H9 (cell line): ENCODE measurements around the gene AGT. TPM values are rescaled to one million over a fixed set of nuclear protein-coding genes. Genes with fewer than 3 reads are reported as not detected.

Source experiments
- DNase-seq: peaks from one replicate; pipeline ENCODE4 v3.0.0-alpha.2; 2017
- H2AFZ ChIP-seq: one replicate; pipeline ENCODE4 v1.6.1; 2013; ENCODE audit warnings: mild to moderate bottlenecking, low read length, control low read depth, moderate library complexity
- H2AK5ac ChIP-seq: 2 replicates; pipeline ENCODE4 v1.6.1; 2013; ENCODE audit warnings: low read length, control low read depth, mixed read lengths; ENCODE audit not compliant: insufficient read length
- H2BK120ac ChIP-seq: one replicate; pipeline ENCODE4 v1.6.1; 2013; ENCODE audit warnings: low read depth, mild to moderate bottlenecking, low read length, control low read depth, inconsistent platforms; ENCODE audit not compliant: poor library complexity, severe bottlenecking
- H2BK12ac ChIP-seq: 2 replicates; pipeline ENCODE4 v1.6.1; 2013; ENCODE audit warnings: low read length, control low read depth, mixed read lengths, low read depth; ENCODE audit not compliant: insufficient read length
- H2BK15ac ChIP-seq: 2 replicates; pipeline ENCODE4 v1.6.1; 2013; ENCODE audit warnings: low read depth, low read length, control low read depth
- H2BK20ac ChIP-seq: one replicate; pipeline ENCODE4 v1.6.1; 2013; ENCODE audit warnings: low read depth, mild to moderate bottlenecking, low read length, control low read depth, inconsistent platforms; ENCODE audit not compliant: poor library complexity, severe bottlenecking
- H2BK5ac ChIP-seq: 2 replicates; pipeline ENCODE4 v1.6.1; 2013; ENCODE audit warnings: low read length, control low read depth, mixed read lengths; ENCODE audit not compliant: insufficient read length
- H3K14ac ChIP-seq: 2 replicates; pipeline ENCODE4 v1.6.1; 2013; ENCODE audit warnings: low read length, control low read depth; ENCODE audit not compliant: insufficient read depth
- H3K18ac ChIP-seq: 2 replicates; pipeline ENCODE4 v1.6.1; 2013; ENCODE audit warnings: low read depth, mild to moderate bottlenecking, mixed read lengths, low read length, control low read depth; ENCODE audit not compliant: insufficient read length
- H3K23ac ChIP-seq: 2 replicates; pipeline ENCODE4 v1.6.1; 2013; ENCODE audit warnings: low read length, control low read depth, mixed read lengths, low read depth; ENCODE audit not compliant: insufficient read length
- H3K23me2 ChIP-seq: 2 replicates; pipeline ENCODE4 v1.6.1; 2013; ENCODE audit warnings: low read depth, mild to moderate bottlenecking, mixed read lengths, low read length, control low read depth; ENCODE audit not compliant: insufficient read length, poor library complexity, severe bottlenecking
- H3K27ac ChIP-seq: 2 replicates; pipeline ENCODE4 v1.5.1; 2013; ENCODE audit warnings: low read length, control low read depth, mixed read lengths, low read depth; ENCODE audit not compliant: insufficient read length
- H3K27me3 ChIP-seq: 2 replicates; pipeline ENCODE4 v1.6.1; 2013; ENCODE audit warnings: low read length, control low read depth, inconsistent platforms; ENCODE audit not compliant: insufficient read depth
- H3K4ac ChIP-seq: 2 replicates; pipeline ENCODE4 v1.6.1; 2013; ENCODE audit warnings: low read depth, mild to moderate bottlenecking, control low read depth, inconsistent platforms, low read length, moderate library complexity
- H3K4me1 ChIP-seq: 2 replicates; pipeline ENCODE4 v1.6.1; 2013; ENCODE audit warnings: low read length, control low read depth, inconsistent platforms; ENCODE audit not compliant: insufficient read depth
- H3K4me2 ChIP-seq: 2 replicates; pipeline ENCODE4 v1.6.1; 2013; ENCODE audit warnings: low read length, control low read depth, mixed read lengths; ENCODE audit not compliant: insufficient read length, insufficient read depth
- H3K56ac ChIP-seq: 2 replicates; pipeline ENCODE4 v1.6.1; 2013; ENCODE audit warnings: low read depth, mild to moderate bottlenecking, mixed read lengths, low read length, control low read depth; ENCODE audit not compliant: insufficient read length
- H3K79me1 ChIP-seq: 2 replicates; pipeline ENCODE4 v1.6.1; 2013; ENCODE audit warnings: low read depth, mild to moderate bottlenecking, moderate library complexity, low read length, control low read depth, inconsistent platforms; ENCODE audit not compliant: insufficient read depth, poor library complexity, severe bottlenecking
- H3K79me2 ChIP-seq: 2 replicates; pipeline ENCODE4 v1.6.1; 2013; ENCODE audit warnings: low read length, control low read depth, inconsistent platforms; ENCODE audit not compliant: insufficient read depth
- H3K9ac ChIP-seq: 2 replicates; pipeline ENCODE4 v1.6.1; 2013; ENCODE audit warnings: low read length, control low read depth, mixed read lengths; ENCODE audit not compliant: insufficient read length; ENCODE audit errors: extremely low read depth
- H3K9me3 ChIP-seq: one replicate; pipeline ENCODE4 v1.6.1; 2013; ENCODE audit warnings: low read depth, low read length, inconsistent platforms; ENCODE audit not compliant: control insufficient read depth
- H3T11ph ChIP-seq: one replicate; pipeline ENCODE4 v1.6.1; 2013; ENCODE audit warnings: mild to moderate bottlenecking, low read length, control low read depth, inconsistent platforms
- H4K20me1 ChIP-seq: one replicate; pipeline ENCODE4 v1.6.1; 2013; ENCODE audit not compliant: control insufficient read depth, insufficient read length, insufficient read depth
- H4K5ac ChIP-seq: 2 replicates; pipeline ENCODE4 v1.6.1; 2013; ENCODE audit warnings: low read depth, mild to moderate bottlenecking, mixed read lengths, low read length, control low read depth; ENCODE audit not compliant: insufficient read length
- H4K8ac ChIP-seq: replicated peaks from 2 replicates; pipeline ENCODE4 v1.6.1; 2013; ENCODE audit warnings: low read length, control low read depth, mixed read lengths, low read depth; ENCODE audit not compliant: insufficient read length
- H4K91ac ChIP-seq: 2 replicates; pipeline ENCODE4 v1.6.1; 2013; ENCODE audit warnings: low read depth, mild to moderate bottlenecking, moderate library complexity, mixed read lengths, low read length, control low read depth; ENCODE audit not compliant: insufficient read length
- H3K27ac Mint-ChIP-seq, 3 experiments: 2 replicates in 2 of 3; 3 replicates in 1 of 3; pipeline ENCODE4 v1.8.0; 2020 to 2021; ENCODE audit warnings: mixed read lengths in 3 of 3, mild to moderate bottlenecking in 1 of 3, moderate library complexity in 1 of 3
- H3K27me3 Mint-ChIP-seq: 2 replicates; pipeline ENCODE4 v1.8.0; 2021; ENCODE audit warnings: low read depth, mild to moderate bottlenecking, moderate library complexity, mixed read lengths
- H3K36me3 Mint-ChIP-seq, 3 experiments: 2 replicates in 2 of 3; 3 replicates in 1 of 3; pipeline ENCODE4 v1.8.0; 2020 to 2021; ENCODE audit warnings: low read depth in 3 of 3, mixed read lengths in 3 of 3; ENCODE audit not compliant: insufficient read depth in 1 of 3
- H3K4me1 Mint-ChIP-seq, 2 experiments: 2 replicates each; pipeline ENCODE4 v1.8.0; 2020; ENCODE audit warnings: mixed read lengths in 2 of 2
- H3K4me3 Mint-ChIP-seq, 2 experiments: 2 replicates in 1 of 2; 3 replicates in 1 of 2; pipeline ENCODE4 v1.8.0; 2020 to 2021; ENCODE audit warnings: mild to moderate bottlenecking in 2 of 2, mixed read lengths in 2 of 2, moderate library complexity in 1 of 2
- H3K9me3 Mint-ChIP-seq, 2 experiments: 2 replicates in 1 of 2; 3 replicates in 1 of 2; pipeline ENCODE4 v1.8.0; 2020; ENCODE audit warnings: mild to moderate bottlenecking in 2 of 2, mixed read lengths in 2 of 2, moderate library complexity in 1 of 2
- WGBS: extraction: QIAGEN DNeasy Blood & Tissue Kit; methylation state at CpG from one replicate; pipeline ENCODE4 v1.1.7; 2013; ENCODE audit warnings: missing lambda C conversion rate, low lambda C conversion rate, mixed read lengths; ENCODE audit not compliant: insufficient read length; ENCODE audit errors: extremely low coverage; 5-methylcytosine and 5-hydroxymethylcytosine counted together
- total RNA-seq: library from RNA; stranded (reverse); gene quantifications from 2 replicates; pipeline ENCODE4 v1.2.1, GENCODE V29; 2021
- TF ChIP-seq, protein P1 (sequence below): fragments of 200-600 bp; sonication (generic); conservative IDR thresholded peaks from 3 replicates; pipeline ENCODE4 v1.8.0; 2021; ENCODE audit warnings: antibody characterized with exemption, mild to moderate bottlenecking

Gene AGT
- total RNA-seq, 1 experiment from 2014 or later = not detected

DNA sequence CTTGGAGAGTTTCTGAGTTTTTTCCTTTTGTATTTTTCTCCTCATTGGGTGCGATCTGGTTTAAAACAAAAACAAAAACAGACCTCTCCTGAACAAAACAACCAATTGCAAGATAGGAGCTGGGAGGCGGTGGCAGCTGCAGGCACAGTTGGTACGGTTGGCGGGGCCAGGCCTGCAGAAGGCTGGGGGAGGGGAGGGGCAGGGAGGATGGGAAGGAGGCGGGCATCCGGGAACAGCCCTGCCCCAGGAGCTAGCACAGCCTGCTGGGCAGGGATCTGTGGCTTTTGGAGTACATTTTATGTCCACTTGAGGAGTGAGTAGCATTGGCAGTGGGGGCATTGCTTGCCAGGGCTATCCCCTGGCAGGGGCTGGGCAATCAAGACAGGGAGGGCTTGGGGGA lies 38.5 kb upstream of the AGT start:
- no peak overlapping the region for H2BK20ac ChIP-seq
- H4K8ac ChIP-seq = no peak overlapping the region
- no peak overlapping the region for H2BK120ac ChIP-seq
- H3K4me3 Mint-ChIP-seq = no peak overlapping the region; a peak in 1 of 5 replicates
- no peak overlapping the region for H4K91ac ChIP-seq
- H3K4ac ChIP-seq = no peak overlapping the region
- H3K4me2 ChIP-seq = no peak overlapping the region
- DNase-seq = peak; percentile 70
- H3K27me3 ChIP-seq = no peaks in the 10 kb centered on the region
- H2AK5ac ChIP-seq = no peak overlapping the region
- TF ChIP-seq, protein P1, sequence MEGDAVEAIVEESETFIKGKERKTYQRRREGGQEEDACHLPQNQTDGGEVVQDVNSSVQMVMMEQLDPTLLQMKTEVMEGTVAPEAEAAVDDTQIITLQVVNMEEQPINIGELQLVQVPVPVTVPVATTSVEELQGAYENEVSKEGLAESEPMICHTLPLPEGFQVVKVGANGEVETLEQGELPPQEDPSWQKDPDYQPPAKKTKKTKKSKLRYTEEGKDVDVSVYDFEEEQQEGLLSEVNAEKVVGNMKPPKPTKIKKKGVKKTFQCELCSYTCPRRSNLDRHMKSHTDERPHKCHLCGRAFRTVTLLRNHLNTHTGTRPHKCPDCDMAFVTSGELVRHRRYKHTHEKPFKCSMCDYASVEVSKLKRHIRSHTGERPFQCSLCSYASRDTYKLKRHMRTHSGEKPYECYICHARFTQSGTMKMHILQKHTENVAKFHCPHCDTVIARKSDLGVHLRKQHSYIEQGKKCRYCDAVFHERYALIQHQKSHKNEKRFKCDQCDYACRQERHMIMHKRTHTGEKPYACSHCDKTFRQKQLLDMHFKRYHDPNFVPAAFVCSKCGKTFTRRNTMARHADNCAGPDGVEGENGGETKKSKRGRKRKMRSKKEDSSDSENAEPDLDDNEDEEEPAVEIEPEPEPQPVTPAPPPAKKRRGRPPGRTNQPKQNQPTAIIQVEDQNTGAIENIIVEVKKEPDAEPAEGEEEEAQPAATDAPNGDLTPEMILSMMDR = no peak
- H3K56ac ChIP-seq = no peak overlapping the region
- no peak overlapping the region for H2BK5ac ChIP-seq
- no peak overlapping the region for H3K9ac ChIP-seq
- no peak overlapping the region for H3T11ph ChIP-seq
- H3K23me2 ChIP-seq = no peaks in the 10 kb centered on the region
- no peak overlapping the region for H2BK12ac ChIP-seq
- H3K36me3 Mint-ChIP-seq = no peaks in the 10 kb centered on the region; a peak in 1 of 7 replicates
- no peak overlapping the region for H3K18ac ChIP-seq
- no peaks in the 10 kb centered on the region for H4K20me1 ChIP-seq
- H3K27ac Mint-ChIP-seq = no peak overlapping the region; a peak in 2 of 7 replicates
- H3K9me3 Mint-ChIP-seq = no peaks in the 10 kb centered on the region
- WGBS = no CpG with 5 or more reads among the region's 6 CpGs
- no peaks in the 10 kb centered on the region for H3K79me2 ChIP-seq
- H2BK15ac ChIP-seq = no peak overlapping the region
- H3K14ac ChIP-seq = no peak overlapping the region
- H3K9me3 ChIP-seq = no peaks in the 10 kb centered on the region
- no peak overlapping the region for H3K23ac ChIP-seq
- H3K4me1 ChIP-seq = peaks cover 4% of the 10 kb centered on the region; the same call in 1 of the 2 replicates
- H3K27me3 Mint-ChIP-seq = peaks cover 10% of the 10 kb centered on the region
- H4K5ac ChIP-seq = no peak overlapping the region
- no peak overlapping the region for H3K27ac ChIP-seq
- no peak overlapping the region for H2AFZ ChIP-seq
- peaks cover 47 to 54% of the 10 kb centered on the region in 2 experiments for H3K4me1 Mint-ChIP-seq
- H3K79me1 ChIP-seq = no peaks in the 10 kb centered on the region
